ENCODE results near the gene CD300LD. TPM values are rescaled to one million over a fixed set of nuclear protein-coding genes. Genes with fewer than 3 reads are reported as not detected.

Gene CD300LD
- total RNA-seq, 1 donor from 2014 or later, result not detected

- no peak for DNase-seq (ENCODE audit: low read depth, low spot score)
- TF ChIP-seq CTCF (conservative IDR thresholded peaks at IDR 0.05), result no peak
- Mint-ChIP-seq H3K9me3 (peaks cover 2% of the 10 kb centered on the region), H3K27me3 (ENCODE audit: low read depth) (peaks cover 50% of the 10 kb centered on the region), H3K27ac (ENCODE audit: unreplicated experiment) (no peak overlapping the region), H3K4me1 (no peaks in the 10 kb centered on the region), H3K36me3 (ENCODE audit: low read depth) (no peaks in the 10 kb centered on the region), H3K4me3 (no peak overlapping the region)
These were observed 60.0 kb downstream of the CD300LD start for GRCh38 chr17:74532115-74532514.

DNA sequence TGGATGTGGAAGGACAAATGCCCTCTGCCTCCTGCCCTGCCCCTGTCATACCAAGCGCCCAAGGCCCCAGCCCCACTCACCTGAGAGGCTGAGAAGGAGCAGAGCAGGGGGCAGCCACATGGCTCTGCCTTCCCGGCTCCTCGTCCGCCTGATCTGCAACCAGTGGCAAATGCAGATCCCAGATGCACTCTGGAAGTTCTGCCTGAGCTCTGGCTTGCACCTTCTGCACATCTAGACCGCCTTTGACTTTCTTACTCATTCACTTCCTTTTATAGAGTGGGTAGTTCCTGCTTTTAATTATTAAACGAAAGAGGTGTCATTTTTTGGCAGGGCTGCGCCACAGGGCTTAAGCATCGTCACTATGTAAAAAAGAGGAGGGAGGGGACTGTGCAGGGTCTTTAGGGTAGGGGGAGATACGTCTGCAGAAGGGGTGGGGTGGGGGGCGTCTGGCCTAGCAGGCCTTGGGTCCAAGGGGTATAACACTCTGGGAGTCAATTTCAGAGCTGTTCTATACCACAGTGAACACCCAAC lies 60.8 kb downstream of the CD300LD start, which contains the start of gene CD300LB:
Gene CD300LB, minus strand, starts transcription at position 245 of the 531 bp plus-strand sequence. Its CDS starts 125 bp downstream, at position 120.
- Mint-ChIP-seq H3K27me3 (ENCODE audit: low read depth) (peaks cover 45% of the 10 kb centered on the region), H3K4me1 (no peaks in the 10 kb centered on the region)

DNA sequence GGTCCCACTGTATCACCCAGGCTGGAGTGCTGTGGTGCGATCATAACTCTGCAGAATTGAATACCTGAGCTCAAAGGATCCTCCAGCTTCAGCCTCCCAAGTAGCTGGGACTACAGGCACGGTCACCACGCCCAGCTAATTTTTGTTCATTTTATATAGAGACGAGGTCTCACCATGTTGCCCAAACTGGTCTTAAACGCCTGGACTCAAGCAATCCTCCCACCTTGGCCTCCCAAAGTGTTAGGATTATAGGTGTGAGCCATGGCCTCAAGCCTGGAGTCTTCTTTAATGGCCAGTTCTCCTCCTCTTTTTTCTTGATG lies 61.3 kb downstream of the CD300LD start:
- Mint-ChIP-seq H3K27me3 (ENCODE audit: low read depth) (peaks cover 45% of the 10 kb centered on the region), H3K4me3 (no peak overlapping the region), H3K4me1 (no peaks in the 10 kb centered on the region), H3K9me3 (peaks cover 2% of the 10 kb centered on the region), H3K27ac (ENCODE audit: unreplicated experiment) (no peak overlapping the region), H3K36me3 (ENCODE audit: low read depth) (no peaks in the 10 kb centered on the region)
- TF ChIP-seq CTCF (conservative IDR thresholded peaks at IDR 0.05), result no peak
- DNase-seq (ENCODE audit: low read depth, low spot score), result no peak

More for the DNA sequence above, 60.8 kb downstream of the CD300LD start, which contains the start of gene CD300LB:
- no peaks in the 10 kb centered on the region for H3K36me3 Mint-ChIP-seq (ENCODE audit: low read depth)
- no peak for DNase-seq (ENCODE audit: low read depth, low spot score)
- TF ChIP-seq CTCF (conservative IDR thresholded peaks at IDR 0.05), result no peak
- H3K9me3 Mint-ChIP-seq, result peaks cover 2% of the 10 kb centered on the region
- H3K27ac Mint-ChIP-seq (ENCODE audit: unreplicated experiment), result peak within 1 kb of the TSS; percentile 3
- H3K4me3 Mint-ChIP-seq, result no peak within 1 kb of the TSS

Other genes with a start within 250 kb of the CD300LD start
- 12.3 and 12.7 TPM in 2 replicates for gene BTBD17, start 230.4 kb downstream of the CD300LD start, total RNA-seq
- gene GPR142, start 224.8 kb downstream of the CD300LD start, total RNA-seq, result 0.23 TPM in 1 of 2 replicates, not detected in the other
- gene GPRC5C, start 160.2 kb downstream of the CD300LD start, total RNA-seq, result 3.1 and 4.6 TPM in 2 replicates
- gene CD300A, start 125.6 kb downstream of the CD300LD start, total RNA-seq, result not detected in 2 replicates
- gene CD300LB, start 60.8 kb downstream of the CD300LD start, total RNA-seq, result not detected in 2 replicates
- not detected in 2 replicates for gene CD300C, start 46.2 kb downstream of the CD300LD start, total RNA-seq
- gene CD300H, start 24.8 kb downstream of the CD300LD start, total RNA-seq, result not detected in 2 replicates
- not detected in 2 replicates for gene CD300E, start 31.5 kb upstream of the CD300LD start, total RNA-seq
- gene CD300LF, start 120.6 kb upstream of the CD300LD start, total RNA-seq, result not detected in 2 replicates
- not detected in 2 replicates for gene RAB37, start 145.0 kb upstream of the CD300LD start, total RNA-seq
- gene NHERF1, start 156.3 kb upstream of the CD300LD start, total RNA-seq, result 51.7 and 52.2 TPM in 2 replicates
- gene NAT9, start 184.1 kb upstream of the CD300LD start, total RNA-seq, result 66.9 and 67.7 TPM in 2 replicates

Data from neural crest cell (in vitro differentiated cells).